Ammon's horn (tissue), 1 donor: ENCODE data around the gene OR1D5.
"Not testable (repeated sequence)": the region's sequence is repeated elsewhere in the genome, so short reads cannot be mapped to it uniquely, and the experiment has no call there.

ENCODE experiments used
- DNase-seq: peaks from one replicate; pipeline ENCODE4 v3.0.0-alpha.2; 2016; ENCODE audit warnings: low spot score

Gene OR1D5

GRCh38 chr17:3063507-3063906, at the start of gene OR1D5:
OR1D5 (minus strand) TSS chr17:3063607; CDS start chr17:3063607, 0 bp downstream.
- DNase-seq = not testable (repeated sequence)

GRCh38 chr17:3104322-3104721, 40.9 kb upstream of the OR1D5 start, which contains the start of gene OR1D2:
OR1D2 (minus strand) TSS chr17:3104422; CDS start chr17:3092996, 11,426 bp downstream.
- DNase-seq = no peak

- DNase-seq = not testable (repeated sequence)
These were observed 10.4 kb upstream of the OR1D5 start for GRCh38 chr17:3073850-3074249.

GRCh38 chr17:3065192-3065591, 1.8 kb upstream of the OR1D5 start:
- DNase-seq = peak; percentile 43

- not testable (repeated sequence) for DNase-seq
These were observed 506 bp downstream of the OR1D5 start for GRCh38 chr17:3062824-3063377.

GRCh38 chr17:3054868-3055267, 8.5 kb downstream of the OR1D5 start:
- not testable (repeated sequence) for DNase-seq

- no peak for DNase-seq
These were observed 13.6 kb downstream of the OR1D5 start for GRCh38 chr17:3049705-3050295.

GRCh38 chr17:3048727-3049471, 14.5 kb downstream of the OR1D5 start:
- peak; percentile 100 for DNase-seq

GRCh38 chr17:3046753-3047152, 16.7 kb downstream of the OR1D5 start:
- no peak for DNase-seq

GRCh38 chr17:3043737-3044365, 19.6 kb downstream of the OR1D5 start:
- DNase-seq = no peak

- no peak for DNase-seq
These were observed 22.5 kb downstream of the OR1D5 start for GRCh38 chr17:3040882-3041281.

GRCh38 chr17:3039736-3040135, 23.7 kb downstream of the OR1D5 start:
- DNase-seq = peak; percentile 23

- DNase-seq = no peak
These were observed 24.5 kb downstream of the OR1D5 start for GRCh38 chr17:3038941-3039340.

- DNase-seq = no peak
These were observed 26.1 kb downstream of the OR1D5 start for GRCh38 chr17:3037259-3037658.

GRCh38 chr17:3036800-3037199, 26.6 kb downstream of the OR1D5 start:
- no peak for DNase-seq

GRCh38 chr17:3035968-3036280, 27.5 kb downstream of the OR1D5 start:
- DNase-seq = no peak

- DNase-seq = no peak
These were observed 28.0 kb downstream of the OR1D5 start for GRCh38 chr17:3035256-3035967.

GRCh38 chr17:3034578-3034920, 28.9 kb downstream of the OR1D5 start:
- DNase-seq = no peak

- DNase-seq = no peak
These were observed 29.4 kb downstream of the OR1D5 start for GRCh38 chr17:3033741-3034577.

GRCh38 chr17:3033248-3033640, 30.2 kb downstream of the OR1D5 start:
- no peak for DNase-seq
